ENCODE data around the gene RFPL4AL1.

GRCh38 chr19:55753401-55753800 lies 15.5 kb upstream of the RFPL4AL1 start:
- TF ChIP-seq CTCF (IDR thresholded peaks at IDR 0.05; ENCODE audit: insufficient read depth, low read length) (no peak), REST (IDR thresholded peaks at IDR 0.05; ENCODE audit: insufficient replicate concordance, low read depth) (no peak), SPI1 (IDR thresholded peaks at IDR 0.05; ENCODE audit: borderline replicate concordance, low read depth) (no peak), POLR2AphosphoS5 (IDR thresholded peaks at IDR 0.05; ENCODE audit: low read depth) (no peak), GABPA (IDR thresholded peaks at IDR 0.05; ENCODE audit: low read depth) (no peak)

Measured in HL-60 (cell line).